ENCODE data around the gene EEPD1.

The EEPD1 gene

GRCh38 chr7:36159618-36160017 is 6.6 kb downstream of the EEPD1 start:
- Histone ChIP-seq H3K4me1 (ENCODE audit: control insufficient read depth, insufficient read depth, low read length) (peaks cover 14% of the 10 kb centered on the region), H3K9me3 (ENCODE audit: control insufficient read depth, insufficient read depth, low read depth, low read length) (no peaks in the 10 kb centered on the region), H3K9ac (ENCODE audit: low read length) (no peak overlapping the region), H3K36me3 (ENCODE audit: control insufficient read depth, insufficient read depth, low read length) (no peaks in the 10 kb centered on the region; the same call in 1 of the 2 replicates), H3K27me3 (ENCODE audit: control insufficient read depth, insufficient read depth, low read length) (peaks cover 59% of the 10 kb centered on the region), H3K4me3 (ENCODE audit: low read depth, low read length) (no peak overlapping the region), H3K27ac (ENCODE audit: low read depth, low read length) (no peak overlapping the region)

GRCh38 chr7:36160313-36160712 is 7.3 kb downstream of the EEPD1 start:
- H3K36me3 ChIP-seq (ENCODE audit: control insufficient read depth, insufficient read depth, low read length): no peaks in the 10 kb centered on the region; the same call in 1 of the 2 replicates
- H3K4me1 ChIP-seq (ENCODE audit: control insufficient read depth, insufficient read depth, low read length): peaks cover 14% of the 10 kb centered on the region
- no peak overlapping the region for H3K27ac ChIP-seq (ENCODE audit: low read depth, low read length)
- no peak overlapping the region for H3K4me3 ChIP-seq (ENCODE audit: low read depth, low read length)
- no peaks in the 10 kb centered on the region for H3K9me3 ChIP-seq (ENCODE audit: control insufficient read depth, insufficient read depth, low read depth, low read length)
- peaks cover 52% of the 10 kb centered on the region for H3K27me3 ChIP-seq (ENCODE audit: control insufficient read depth, insufficient read depth, low read length)
- H3K9ac ChIP-seq (ENCODE audit: low read length): no peak overlapping the region

DNA sequence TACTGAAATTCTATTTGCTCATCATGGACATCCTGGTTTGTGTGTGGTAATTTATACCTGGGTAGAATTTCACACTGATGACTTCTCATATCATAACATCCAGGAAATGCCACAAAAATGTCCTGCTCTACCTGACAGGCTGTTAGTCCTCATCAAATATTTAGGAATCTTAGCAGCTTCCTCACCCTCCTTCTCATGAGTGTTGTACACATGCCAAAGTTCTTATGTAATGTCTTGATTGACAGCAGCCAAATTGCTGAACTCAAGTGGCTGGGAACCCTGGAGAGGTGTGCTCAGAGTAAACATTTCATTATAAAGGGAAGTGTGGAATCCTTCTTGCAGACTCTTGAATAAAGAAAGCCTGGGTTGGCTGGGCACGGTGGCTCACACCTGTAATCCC is 8.9 kb downstream of the EEPD1 start:
- Histone ChIP-seq H3K27me3 (ENCODE audit: control insufficient read depth, insufficient read depth, low read length) (peaks cover 35% of the 10 kb centered on the region), H3K9ac (ENCODE audit: low read length) (no peak overlapping the region), H3K9me3 (ENCODE audit: control insufficient read depth, insufficient read depth, low read depth, low read length) (no peaks in the 10 kb centered on the region), H3K27ac (ENCODE audit: low read depth, low read length) (no peak overlapping the region), H3K36me3 (ENCODE audit: control insufficient read depth, insufficient read depth, low read length) (no peaks in the 10 kb centered on the region; the same call in 1 of the 2 replicates), H3K4me3 (ENCODE audit: low read depth, low read length) (no peak overlapping the region), H3K4me1 (ENCODE audit: control insufficient read depth, insufficient read depth, low read length) (peaks cover 12% of the 10 kb centered on the region)

DNA sequence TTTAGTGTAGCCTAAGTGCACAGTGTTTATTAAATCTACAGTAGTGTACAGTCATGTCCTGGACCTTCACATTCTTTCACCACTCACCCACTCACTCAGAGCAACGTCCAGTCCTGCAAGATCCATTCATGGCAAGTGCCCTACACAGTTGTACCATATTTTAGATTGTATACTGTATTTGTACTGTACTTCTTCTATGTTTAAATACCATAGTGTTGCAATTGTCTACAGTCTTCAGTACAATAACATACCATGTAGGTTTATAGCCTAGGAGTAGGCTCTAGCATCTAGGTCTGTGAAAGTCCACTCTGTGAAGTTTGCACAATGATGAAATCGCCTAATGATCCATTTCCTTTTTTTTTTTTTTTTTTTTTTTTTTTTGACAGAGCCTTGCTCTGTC is 12.0 kb downstream of the EEPD1 start:
- no peak overlapping the region for H3K9ac ChIP-seq (ENCODE audit: low read length)
- no peaks in the 10 kb centered on the region for H3K9me3 ChIP-seq (ENCODE audit: control insufficient read depth, insufficient read depth, low read depth, low read length)
- no peak overlapping the region for H3K4me3 ChIP-seq (ENCODE audit: low read depth, low read length)
- no peaks in the 10 kb centered on the region; the same call in 1 of the 2 replicates for H3K36me3 ChIP-seq (ENCODE audit: control insufficient read depth, insufficient read depth, low read length)
- no peak overlapping the region for H3K27ac ChIP-seq (ENCODE audit: low read depth, low read length)
- peaks cover 5% of the 10 kb centered on the region for H3K27me3 ChIP-seq (ENCODE audit: control insufficient read depth, insufficient read depth, low read length)
- peaks cover 9% of the 10 kb centered on the region for H3K4me1 ChIP-seq (ENCODE audit: control insufficient read depth, insufficient read depth, low read length)

GRCh38 chr7:36165802-36166201 is 12.7 kb downstream of the EEPD1 start:
- no peak overlapping the region for H3K4me3 ChIP-seq (ENCODE audit: low read depth, low read length)

GRCh38 chr7:36167403-36168050 is 14.5 kb downstream of the EEPD1 start:
- Histone ChIP-seq H3K4me1 (ENCODE audit: control insufficient read depth, insufficient read depth, low read length) (peaks cover 9% of the 10 kb centered on the region), H3K27me3 (ENCODE audit: control insufficient read depth, insufficient read depth, low read length) (peaks cover 3% of the 10 kb centered on the region; the same call in 1 of the 2 replicates), H3K9ac (ENCODE audit: low read length) (no peak overlapping the region), H3K9me3 (ENCODE audit: control insufficient read depth, insufficient read depth, low read depth, low read length) (no peaks in the 10 kb centered on the region), H3K4me3 (ENCODE audit: low read depth, low read length) (no peak overlapping the region), H3K27ac (ENCODE audit: low read depth, low read length) (no peak overlapping the region), H3K36me3 (ENCODE audit: control insufficient read depth, insufficient read depth, low read length) (no peaks in the 10 kb centered on the region; the same call in 1 of the 2 replicates)

More at GRCh38 chr7:36165802-36166201, 12.7 kb downstream of the EEPD1 start:
- Histone ChIP-seq H3K27me3 (ENCODE audit: control insufficient read depth, insufficient read depth, low read length) (peaks cover 3% of the 10 kb centered on the region), H3K27ac (ENCODE audit: low read depth, low read length) (no peak overlapping the region), H3K9ac (ENCODE audit: low read length) (no peak overlapping the region), H3K4me1 (ENCODE audit: control insufficient read depth, insufficient read depth, low read length) (peaks cover 9% of the 10 kb centered on the region), H3K9me3 (ENCODE audit: control insufficient read depth, insufficient read depth, low read depth, low read length) (no peaks in the 10 kb centered on the region), H3K36me3 (ENCODE audit: control insufficient read depth, insufficient read depth, low read length) (no peaks in the 10 kb centered on the region; the same call in 1 of the 2 replicates)

DNA sequence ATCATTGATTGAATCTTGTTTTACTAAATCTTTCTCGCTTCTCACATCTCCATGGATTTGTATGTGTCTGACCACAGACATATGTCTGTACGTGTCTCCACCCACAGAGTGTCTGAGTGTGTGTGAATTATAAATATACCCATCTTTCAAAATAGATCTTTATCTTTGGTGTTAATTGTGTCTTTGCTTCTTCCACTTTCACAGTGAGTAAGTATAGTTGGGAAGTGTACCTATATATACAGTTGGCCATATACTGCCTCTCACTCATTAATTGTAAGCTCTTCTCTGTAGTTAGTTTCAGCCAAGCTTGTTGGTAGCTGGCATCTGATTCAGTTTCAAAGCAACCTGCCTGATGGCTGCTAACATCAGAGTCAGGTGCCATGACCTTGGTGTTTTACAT is 18.4 kb downstream of the EEPD1 start:
- Histone ChIP-seq H3K4me1 (ENCODE audit: control insufficient read depth, insufficient read depth, low read length) (no peaks in the 10 kb centered on the region; the same call in 1 of the 2 replicates), H3K4me3 (ENCODE audit: low read depth, low read length) (no peak overlapping the region)

GRCh38 chr7:36175886-36176285 is 22.8 kb downstream of the EEPD1 start:
- Histone ChIP-seq H3K4me3 (ENCODE audit: low read depth, low read length) (no peak overlapping the region), H3K9ac (ENCODE audit: low read length) (no peak overlapping the region), H3K9me3 (ENCODE audit: control insufficient read depth, insufficient read depth, low read depth, low read length) (no peaks in the 10 kb centered on the region), H3K36me3 (ENCODE audit: control insufficient read depth, insufficient read depth, low read length) (no peaks in the 10 kb centered on the region), H3K4me1 (ENCODE audit: control insufficient read depth, insufficient read depth, low read length) (no peaks in the 10 kb centered on the region; the same call in 1 of the 2 replicates), H3K27ac (ENCODE audit: low read depth, low read length) (no peak overlapping the region), H3K27me3 (ENCODE audit: control insufficient read depth, insufficient read depth, low read length) (no peaks in the 10 kb centered on the region)

More for the DNA sequence above, 18.4 kb downstream of the EEPD1 start:
- Histone ChIP-seq H3K9ac (ENCODE audit: low read length) (no peak overlapping the region), H3K27me3 (ENCODE audit: control insufficient read depth, insufficient read depth, low read length) (no peaks in the 10 kb centered on the region), H3K27ac (ENCODE audit: low read depth, low read length) (no peak overlapping the region), H3K9me3 (ENCODE audit: control insufficient read depth, insufficient read depth, low read depth, low read length) (no peaks in the 10 kb centered on the region), H3K36me3 (ENCODE audit: control insufficient read depth, insufficient read depth, low read length) (no peaks in the 10 kb centered on the region)

DNA sequence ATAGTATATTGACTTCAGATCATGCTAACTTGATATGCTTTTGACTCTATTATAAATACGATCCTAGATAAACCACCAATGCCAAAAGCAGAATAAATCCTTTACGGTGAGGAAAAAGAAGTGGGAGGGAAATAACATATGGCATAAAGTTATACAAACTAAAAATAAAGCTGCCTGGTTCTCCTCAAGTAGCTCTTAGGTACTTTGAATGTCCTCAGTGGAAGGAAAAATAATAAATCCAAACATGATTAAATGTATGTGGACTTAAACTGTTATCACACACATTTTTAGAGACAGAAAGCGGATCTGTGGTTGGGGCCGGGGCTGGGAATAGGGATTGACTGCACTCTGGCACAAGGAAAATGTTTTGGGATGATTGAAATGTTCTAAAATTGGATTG is 23.6 kb downstream of the EEPD1 start:
- Histone ChIP-seq H3K27me3 (ENCODE audit: control insufficient read depth, insufficient read depth, low read length) (no peaks in the 10 kb centered on the region), H3K27ac (ENCODE audit: low read depth, low read length) (no peak overlapping the region), H3K9me3 (ENCODE audit: control insufficient read depth, insufficient read depth, low read depth, low read length) (no peaks in the 10 kb centered on the region), H3K4me3 (ENCODE audit: low read depth, low read length) (no peak overlapping the region), H3K4me1 (ENCODE audit: control insufficient read depth, insufficient read depth, low read length) (no peaks in the 10 kb centered on the region; the same call in 1 of the 2 replicates), H3K36me3 (ENCODE audit: control insufficient read depth, insufficient read depth, low read length) (no peaks in the 10 kb centered on the region), H3K9ac (ENCODE audit: low read length) (no peak overlapping the region)

DNA sequence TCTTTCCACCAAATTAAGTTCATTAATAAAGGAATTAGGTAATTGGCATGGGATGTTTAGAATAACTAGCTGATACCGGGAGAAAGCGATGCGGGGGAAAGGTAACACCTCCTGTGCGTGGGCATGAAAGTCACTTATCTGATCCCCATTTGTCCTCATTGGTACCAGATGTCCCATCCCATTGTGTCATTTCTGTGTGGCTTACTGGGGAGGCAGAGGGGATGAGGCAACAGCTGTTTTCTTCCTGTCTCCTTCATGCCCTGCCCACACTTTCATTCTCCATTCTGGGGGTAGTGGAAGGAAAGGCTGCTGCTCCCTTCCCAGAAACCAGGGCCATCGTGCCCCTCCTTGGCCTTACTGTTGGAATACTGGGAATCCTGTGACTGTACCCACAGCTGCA is 27.1 kb downstream of the EEPD1 start:
- Histone ChIP-seq H3K27ac (ENCODE audit: low read depth, low read length) (no peak overlapping the region), H3K4me3 (ENCODE audit: low read depth, low read length) (no peak overlapping the region), H3K27me3 (ENCODE audit: control insufficient read depth, insufficient read depth, low read length) (no peaks in the 10 kb centered on the region), H3K36me3 (ENCODE audit: control insufficient read depth, insufficient read depth, low read length) (no peaks in the 10 kb centered on the region), H3K9me3 (ENCODE audit: control insufficient read depth, insufficient read depth, low read depth, low read length) (no peaks in the 10 kb centered on the region), H3K4me1 (ENCODE audit: control insufficient read depth, insufficient read depth, low read length) (peaks cover 5% of the 10 kb centered on the region; the same call in 1 of the 2 replicates), H3K9ac (ENCODE audit: low read length) (no peak overlapping the region)

DNA sequence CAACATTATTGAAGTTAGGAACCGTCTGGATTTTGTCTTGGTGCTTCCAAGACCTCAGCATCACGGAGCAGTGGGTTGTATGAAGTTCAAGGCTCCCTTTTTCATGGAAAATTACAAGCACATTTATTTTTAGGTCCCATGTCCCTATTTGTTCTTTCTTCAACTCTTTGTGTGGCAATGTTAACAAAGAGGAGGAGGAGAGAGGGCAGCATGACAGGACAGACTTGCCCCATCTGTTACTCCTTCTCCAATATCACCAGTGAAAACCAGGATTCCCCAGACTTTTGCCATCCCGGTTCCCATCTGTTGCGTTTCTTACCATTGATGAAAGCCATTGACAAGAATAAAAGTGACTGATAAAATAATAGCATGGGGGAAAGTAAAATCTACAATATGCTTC is 28.6 kb downstream of the EEPD1 start:
- H3K9me3 ChIP-seq (ENCODE audit: control insufficient read depth, insufficient read depth, low read depth, low read length): no peaks in the 10 kb centered on the region
- H3K9ac ChIP-seq (ENCODE audit: low read length): no peak overlapping the region
- H3K4me3 ChIP-seq (ENCODE audit: low read depth, low read length): no peak overlapping the region
- H3K36me3 ChIP-seq (ENCODE audit: control insufficient read depth, insufficient read depth, low read length): no peaks in the 10 kb centered on the region
- no peaks in the 10 kb centered on the region for H3K27me3 ChIP-seq (ENCODE audit: control insufficient read depth, insufficient read depth, low read length)
- no peak overlapping the region for H3K27ac ChIP-seq (ENCODE audit: low read depth, low read length)
- peaks cover 5% of the 10 kb centered on the region; the same call in 1 of the 2 replicates for H3K4me1 ChIP-seq (ENCODE audit: control insufficient read depth, insufficient read depth, low read length)
